CD14-positive monocyte (primary cell): Measurements from ENCODE around the gene PXDC1. TPM values are rescaled to one million over a fixed set of nuclear protein-coding genes. Genes with fewer than 3 reads are reported as not detected.
"Not testable (repeated sequence)": the region's sequence is repeated elsewhere in the genome, so short reads cannot be mapped to it uniquely, and the experiment has no call there.

ENCODE experiments used
- DNase-seq, 3 donors: peaks; one replicate each; pipeline ENCODE4 v3.0.0-alpha.2; 2011 to 2022
- H2AFZ ChIP-seq: 2 replicates; pipeline ENCODE4 v1.6.0; 2012; ENCODE audit warnings: mild to moderate bottlenecking, low read depth, low read length, inconsistent platforms; ENCODE audit not compliant: insufficient read depth, poor library complexity, severe bottlenecking
- H3K27ac ChIP-seq, 2 donors: 1 replicate in 1 of 2; 2 replicates in 1 of 2; pipeline ENCODE4 v1.5.1; 2012 to 2013; ENCODE audit warnings: low read length in 2 of 2, control low read depth in 1 of 2, inconsistent platforms in 1 of 2, low read depth in 1 of 2, mild to moderate bottlenecking in 1 of 2
- H3K27me3 ChIP-seq, 2 donors: one replicate each; pipeline versions ENCODE4 v1.6.0 to v1.6.1; 2011 to 2013; ENCODE audit warnings: low read length in 2 of 2; ENCODE audit not compliant: control insufficient read depth in 2 of 2, insufficient read depth in 2 of 2
- H3K36me3 ChIP-seq, 2 donors: replicated peaks in 1 of 2; 1 replicate in 1 of 2; 2 replicates in 1 of 2; pipeline versions ENCODE4 v1.5.1 to v1.6.1; 2012 to 2013; ENCODE audit warnings: low read length in 2 of 2, control low read depth in 1 of 2, inconsistent platforms in 1 of 2, mild to moderate bottlenecking in 1 of 2; ENCODE audit not compliant: insufficient read depth in 2 of 2, control insufficient read depth in 1 of 2
- H3K4me1 ChIP-seq, 2 donors: 1 replicate in 1 of 2; 2 replicates in 1 of 2; pipeline versions ENCODE4 v1.5.1 to v1.6.1; 2012 to 2013; ENCODE audit warnings: low read length in 2 of 2, control low read depth in 1 of 2, inconsistent platforms in 1 of 2, mild to moderate bottlenecking in 1 of 2, moderate library complexity in 1 of 2; ENCODE audit not compliant: insufficient read depth in 2 of 2, control insufficient read depth in 1 of 2
- H3K4me2 ChIP-seq: replicated peaks from 2 replicates; pipeline ENCODE3; 2012; ENCODE audit warnings: low read length, moderate library complexity, mild to moderate bottlenecking; ENCODE audit not compliant: poor library complexity, severe bottlenecking; ENCODE audit errors: extremely low read depth
- H3K4me3 ChIP-seq, 3 experiments: fragments of 200-600 bp in 1 of 3; sonication (generic) in 1 of 3; replicated peaks in 1 of 3; 1 replicate in 2 of 3; 2 replicates in 1 of 3; pipeline ENCODE4 v1.5.1; 2011 to 2013; ENCODE audit warnings: low read length in 3 of 3, mild to moderate bottlenecking in 3 of 3, control low read depth in 2 of 3, low read depth in 2 of 3, inconsistent platforms in 1 of 3, moderate library complexity in 1 of 3
- H3K79me2 ChIP-seq: 2 replicates; pipeline ENCODE4 v1.6.0; 2012; ENCODE audit warnings: mild to moderate bottlenecking, control low read depth, inconsistent platforms, low read length, moderate library complexity; ENCODE audit not compliant: insufficient read depth
- H3K9ac ChIP-seq: 2 replicates; pipeline ENCODE4 v1.6.0; 2017; ENCODE audit warnings: low read length, mild to moderate bottlenecking; ENCODE audit not compliant: insufficient read depth, poor library complexity, severe bottlenecking
- H3K9me3 ChIP-seq, 2 donors: replicated peaks in 1 of 2; 1 replicate in 1 of 2; 2 replicates in 1 of 2; pipeline versions ENCODE4 v1.5.1 to v1.6.1; 2012 to 2013; ENCODE audit warnings: low read length in 2 of 2, control low read depth in 1 of 2; ENCODE audit not compliant: control insufficient read depth in 1 of 2, insufficient read depth in 1 of 2
- H4K20me1 ChIP-seq: 2 replicates; pipeline ENCODE4 v1.6.0; 2012; ENCODE audit warnings: mild to moderate bottlenecking, low read length, control low read depth, moderate library complexity; ENCODE audit not compliant: insufficient read depth
- H3K27ac Mint-ChIP-seq, 7 donors: one replicate each; pipeline ENCODE4 v1.8.0; 2020; ENCODE audit warnings: mild to moderate bottlenecking in 7 of 7, mixed read lengths in 7 of 7, moderate library complexity in 6 of 7, inconsistent platforms in 2 of 7
- H3K27me3 Mint-ChIP-seq, 3 donors: one replicate each; pipeline ENCODE4 v1.8.0; 2021 to 2022; ENCODE audit warnings: low read depth in 3 of 3, mild to moderate bottlenecking in 3 of 3, mixed read lengths in 3 of 3, moderate library complexity in 3 of 3, inconsistent platforms in 1 of 3
- H3K36me3 Mint-ChIP-seq, 2 donors: one replicate each; pipeline ENCODE4 v1.8.0; 2020; ENCODE audit warnings: mixed read lengths in 2 of 2, inconsistent platforms in 1 of 2, mild to moderate bottlenecking in 1 of 2
- H3K4me1 Mint-ChIP-seq: one replicate; pipeline ENCODE4 v1.8.0; 2020; ENCODE audit warnings: mild to moderate bottlenecking, mixed read lengths
- H3K4me3 Mint-ChIP-seq, 2 donors: one replicate each; pipeline ENCODE4 v1.8.0; 2020; ENCODE audit warnings: mild to moderate bottlenecking in 2 of 2, mixed read lengths in 2 of 2, moderate library complexity in 1 of 2
- H3K9me3 Mint-ChIP-seq, 7 donors: one replicate each; pipeline ENCODE4 v1.8.0; 2020 to 2022; ENCODE audit warnings: mixed read lengths in 7 of 7, mild to moderate bottlenecking in 6 of 7, moderate library complexity in 6 of 7, inconsistent platforms in 2 of 7
- CTCF ChIP-seq: fragments of 200-600 bp; IDR thresholded peaks from one replicate; pipeline ENCODE4 v1.8.0; 2022; ENCODE audit warnings: antibody characterized with exemption, mild to moderate bottlenecking
- WGBS: methylation state at CpG from one replicate; pipeline ENCODE4 v1.1.5; 2013; ENCODE audit warnings: missing lambda C conversion rate; ENCODE audit not compliant: insufficient coverage; 5-methylcytosine and 5-hydroxymethylcytosine counted together
- intact Hi-C, 2 donors: fragments of 100-400 bp; cut with micrococcal nuclease; formaldehyde crosslinking; loops; one replicate each; pipeline versions ENCODE4 v1.15.0 to v1.15.1; 2023
- polyA plus RNA-seq, 3 donors: library from polyadenylated mRNA; depleted of rRNA in 1 of 3; unstranded in 2 of 3; stranded (reverse) in 1 of 3; fragments of 300-500 nt in 2 of 3; fragments of >200 nt in 1 of 3; fragmentation: Illumina TruSeq in 2 of 3; gene quantifications; 1 replicate in 2 of 3; 2 replicates in 1 of 3; pipeline ENCODE4 v1.2.3, GENCODE V29; 2012 to 2021

PXDC1 gene
- polyA plus RNA-seq, 3 donors: 0.48 to 0.92 (median 0.55) TPM

GRCh38 chr6:3722785-3723184 lies 28.7 kb downstream of the PXDC1 start:
- Histone ChIP-seq H3K9ac (no peak overlapping the region), H3K27ac (no peak overlapping the region), H4K20me1 (no peaks in the 10 kb centered on the region), H3K36me3 (no peaks in the 10 kb centered on the region), H3K27me3 (no peaks in the 10 kb centered on the region), H3K4me3 (no peak overlapping the region), H3K79me2 (no peaks in the 10 kb centered on the region), H3K9me3 (no peaks in the 10 kb centered on the region), H2AFZ (no peak overlapping the region), H3K4me1 (no peaks in the 10 kb centered on the region), H3K4me2 (no peak overlapping the region)
- no peak for DNase-seq
- Mint-ChIP-seq H3K4me3 (no peak overlapping the region), H3K4me1 (no peaks in the 10 kb centered on the region), H3K27ac (no peak overlapping the region), H3K27me3 (peaks cover 1 to 3% (median 3%) of the 10 kb centered on the region in 3 donors), H3K9me3 (peaks cover 0 to 2% (median 0%) of the 10 kb centered on the region in 7 donors), H3K36me3 (no peaks in the 10 kb centered on the region)
- TF ChIP-seq CTCF: no peak
- intact Hi-C loops: no loop called here
- 99% methylated on average over 8 of the region's 9 CpGs for WGBS

GRCh38 chr6:3721810-3722621 lies 29.5 kb downstream of the PXDC1 start:
- Histone ChIP-seq H3K27me3 (no peaks in the 10 kb centered on the region), H3K4me3 (no peak overlapping the region), H3K36me3 (no peaks in the 10 kb centered on the region), H2AFZ (no peak overlapping the region), H4K20me1 (no peaks in the 10 kb centered on the region), H3K4me2 (no peak overlapping the region), H3K9ac (no peak overlapping the region), H3K79me2 (no peaks in the 10 kb centered on the region), H3K27ac (no peak overlapping the region), H3K9me3 (no peaks in the 10 kb centered on the region), H3K4me1 (no peaks in the 10 kb centered on the region)
- no peaks in the 10 kb centered on the region for H3K36me3 Mint-ChIP-seq
- intact Hi-C loops: no loop called here
- peaks cover 1 to 2% (median 1%) of the 10 kb centered on the region in 3 donors for H3K27me3 Mint-ChIP-seq
- DNase-seq: no peak
- no peak for TF ChIP-seq CTCF
- H3K9me3 Mint-ChIP-seq: peaks cover 0 to 2% (median 0%) of the 10 kb centered on the region in 7 donors
- H3K4me1 Mint-ChIP-seq: no peaks in the 10 kb centered on the region
- no peak overlapping the region for H3K4me3 Mint-ChIP-seq
- WGBS: 96% methylated on average over 4 of the region's 11 CpGs
- H3K27ac Mint-ChIP-seq: no peak overlapping the region

GRCh38 chr6:3720770-3721169 lies 30.7 kb downstream of the PXDC1 start:
- H3K27me3 Mint-ChIP-seq, H3K4me2 ChIP-seq, H3K9me3 ChIP-seq: not testable (repeated sequence)

More at GRCh38 chr6:3720770-3721169, 30.7 kb downstream of the PXDC1 start:
- H3K79me2 ChIP-seq, H3K27ac Mint-ChIP-seq, DNase-seq, H3K4me3 ChIP-seq, H4K20me1 ChIP-seq, H3K9me3 Mint-ChIP-seq, H3K27ac ChIP-seq, H3K27me3 ChIP-seq, H3K9ac ChIP-seq, H3K4me1 Mint-ChIP-seq, intact Hi-C loops, H2AFZ ChIP-seq, H3K4me3 Mint-ChIP-seq, H3K4me1 ChIP-seq, H3K36me3 Mint-ChIP-seq, H3K36me3 ChIP-seq: not testable (repeated sequence)
- WGBS: over 99% methylated on average over 9 of the region's 24 CpGs
